Cerebellar cortex (tissue), 1 donor: Measurements from ENCODE around the gene SCP2.

ENCODE experiments used
- DNase-seq: peaks from one replicate; pipeline ENCODE4 v3.0.0-alpha.2; 2015; ENCODE audit warnings: low spot score

The SCP2 gene

GRCh38 chr1:53067886-53068285 lies 140.8 kb downstream of the SCP2 start:
- no peak for DNase-seq

DNA sequence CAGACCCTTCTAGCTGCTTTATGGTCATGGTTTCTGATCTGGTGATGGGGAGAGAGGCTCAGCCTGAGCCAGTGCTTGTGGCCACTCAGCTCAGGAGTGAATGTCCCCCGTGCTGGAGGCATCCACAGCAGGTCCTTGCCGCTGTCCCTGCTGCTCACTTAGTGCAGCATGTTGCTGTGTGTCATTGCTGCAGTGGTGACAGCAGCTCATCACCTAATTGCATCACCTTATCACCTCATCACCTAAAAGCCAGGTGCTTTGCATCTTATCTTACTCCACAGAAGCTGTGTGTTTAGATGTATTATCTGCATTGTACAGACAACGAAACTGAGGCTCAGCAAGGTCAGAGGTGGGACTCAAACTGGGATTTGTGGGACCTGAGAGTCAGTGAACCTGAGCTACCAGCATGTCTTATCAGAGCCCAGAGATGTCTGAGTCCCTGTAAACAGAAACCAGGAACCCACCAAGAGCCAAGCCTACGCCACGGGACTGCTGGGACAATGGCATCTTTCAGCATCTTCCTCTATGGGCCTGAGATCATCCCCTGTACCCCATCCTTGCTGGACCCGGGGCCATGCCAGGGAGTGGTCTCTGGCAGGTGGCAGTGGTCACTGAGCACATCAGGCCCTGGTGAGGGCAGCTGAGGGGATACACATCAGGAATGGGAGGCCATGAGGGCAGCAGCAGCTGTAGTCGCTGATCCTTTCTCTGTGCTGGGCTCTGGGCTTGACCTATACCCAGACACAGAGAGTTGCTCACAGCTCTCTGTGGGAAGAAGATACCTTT lies 141.4 kb downstream of the SCP2 start:
- DNase-seq, result no peak

- DNase-seq, result no peak
Observed at GRCh38 chr1:53069265-53069662, 142.2 kb downstream of the SCP2 start.

DNA sequence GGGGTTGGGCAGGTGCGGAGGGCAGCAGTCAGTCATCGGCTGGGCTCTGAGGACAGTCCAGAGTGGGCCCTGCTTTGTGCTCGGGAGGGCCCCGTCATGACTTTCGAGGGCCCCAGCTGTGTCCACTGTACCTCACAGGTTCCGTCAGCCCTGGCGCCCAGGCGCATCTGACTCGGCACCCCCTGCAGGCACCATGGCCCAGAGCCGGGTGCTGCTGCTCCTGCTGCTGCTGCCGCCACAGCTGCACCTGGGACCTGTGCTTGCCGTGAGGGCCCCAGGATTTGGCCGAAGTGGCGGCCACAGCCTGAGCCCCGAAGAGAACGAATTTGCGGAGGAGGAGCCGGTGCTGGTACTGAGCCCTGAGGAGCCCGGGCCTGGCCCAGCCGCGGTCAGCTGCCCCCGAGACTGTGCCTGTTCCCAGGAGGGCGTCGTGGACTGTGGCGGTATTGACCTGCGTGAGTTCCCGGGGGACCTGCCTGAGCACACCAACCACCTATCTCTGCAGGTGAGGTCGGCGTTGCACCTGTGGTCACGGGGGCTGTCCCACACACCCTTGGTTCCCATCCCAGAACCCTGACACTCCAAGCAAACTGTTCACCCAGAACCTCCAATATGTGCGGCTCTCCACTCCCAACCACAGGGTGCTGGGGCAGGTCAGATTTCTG lies 142.7 kb downstream of the SCP2 start:
- no peak for DNase-seq

DNA sequence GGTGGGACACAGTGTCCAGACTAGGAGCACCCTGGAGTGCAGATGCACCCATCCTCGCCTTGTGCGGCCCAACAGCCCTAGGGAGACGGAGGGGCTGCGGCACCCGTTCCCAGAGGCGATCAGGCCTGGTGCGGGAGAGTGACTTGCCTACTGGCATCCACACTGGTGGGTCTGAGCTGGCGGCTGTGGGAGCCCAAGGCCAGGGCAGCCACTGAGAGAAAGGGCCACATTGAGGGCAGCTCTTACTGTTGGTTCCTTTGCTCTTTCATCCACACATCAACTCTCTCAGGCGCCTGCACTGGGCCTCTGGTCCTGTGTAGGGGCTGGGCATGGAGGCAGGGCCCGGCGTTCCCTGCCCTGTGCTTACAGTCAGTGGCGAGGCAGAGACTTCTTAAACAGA lies 143.5 kb downstream of the SCP2 start:
- no peak for DNase-seq

DNA sequence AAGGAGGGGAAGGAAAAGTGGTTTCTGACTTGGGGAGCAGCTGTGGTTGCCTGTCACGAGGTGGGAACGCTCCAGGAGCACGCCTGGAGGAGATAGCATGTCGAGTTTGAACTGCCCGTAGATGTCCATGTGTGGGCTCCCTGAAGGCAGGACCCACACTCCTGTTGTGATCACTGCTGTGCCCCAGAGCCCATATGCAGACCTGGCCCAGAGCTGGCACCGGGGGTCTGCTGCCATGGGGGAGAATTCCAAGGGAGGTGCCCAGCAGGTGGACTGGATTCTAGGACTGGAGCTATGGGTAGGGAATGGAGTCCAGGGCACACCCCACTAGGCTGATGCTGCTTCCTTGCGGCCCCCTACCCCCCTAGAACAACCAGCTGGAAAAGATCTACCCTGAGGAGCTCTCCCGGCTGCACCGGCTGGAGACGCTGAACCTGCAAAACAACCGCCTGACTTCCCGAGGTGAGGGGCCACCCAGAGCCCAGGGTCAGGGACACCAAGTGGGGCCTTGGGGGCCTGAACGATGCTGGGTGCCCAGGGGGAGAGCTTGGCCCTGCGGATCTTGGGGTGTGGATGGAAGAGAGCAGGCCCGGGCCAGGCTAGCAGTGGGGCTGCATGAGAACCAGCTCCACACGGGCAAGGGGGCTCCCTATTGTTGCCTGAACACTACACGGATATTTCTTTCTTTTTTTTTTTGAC lies 144.2 kb downstream of the SCP2 start:
- DNase-seq, result no peak

- no peak for DNase-seq
Observed at GRCh38 chr1:53071915-53072314, 144.8 kb downstream of the SCP2 start.

DNA sequence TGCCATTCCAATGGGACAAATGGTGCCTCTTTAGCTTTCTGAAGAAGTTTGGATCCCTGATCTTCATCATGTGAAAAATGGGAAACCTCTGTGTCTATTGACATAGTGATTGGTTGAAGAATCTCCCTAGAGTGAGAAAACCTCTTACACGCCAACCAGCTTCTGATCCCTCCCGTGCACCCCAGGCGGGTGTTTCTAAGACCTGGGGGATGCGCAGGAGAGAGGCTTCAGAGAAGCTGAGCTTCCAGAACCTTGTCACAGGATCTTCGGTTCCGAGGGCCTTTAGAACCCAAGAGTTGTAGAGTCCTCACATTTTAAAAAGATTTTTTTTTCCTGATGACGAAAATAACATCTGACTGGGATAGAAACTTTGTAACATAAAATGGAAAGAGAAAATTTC lies 146.2 kb downstream of the SCP2 start:
- DNase-seq, result no peak

DNA sequence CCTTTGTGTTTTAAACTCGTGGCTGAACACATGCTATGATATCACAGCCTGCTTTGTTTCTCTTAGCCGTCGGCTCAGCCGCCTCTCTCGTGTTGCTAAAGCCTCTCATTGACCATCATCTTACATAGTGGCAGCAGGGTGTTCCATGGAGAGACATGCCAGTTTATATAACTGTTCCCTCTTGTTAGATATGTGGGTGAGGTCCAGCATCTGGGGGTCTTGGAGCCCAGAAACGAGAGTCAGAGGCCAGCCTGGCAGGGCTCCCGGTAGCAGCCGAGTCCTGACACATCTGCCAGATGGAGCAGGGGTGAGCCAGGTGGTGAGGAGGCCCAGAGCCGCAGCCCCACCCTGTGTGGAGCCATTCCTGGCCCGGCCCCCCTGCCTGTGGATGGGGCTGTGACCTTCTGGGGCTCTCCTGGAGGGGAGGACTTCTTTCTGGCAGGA lies 146.8 kb downstream of the SCP2 start:
- DNase-seq, result no peak

DNA sequence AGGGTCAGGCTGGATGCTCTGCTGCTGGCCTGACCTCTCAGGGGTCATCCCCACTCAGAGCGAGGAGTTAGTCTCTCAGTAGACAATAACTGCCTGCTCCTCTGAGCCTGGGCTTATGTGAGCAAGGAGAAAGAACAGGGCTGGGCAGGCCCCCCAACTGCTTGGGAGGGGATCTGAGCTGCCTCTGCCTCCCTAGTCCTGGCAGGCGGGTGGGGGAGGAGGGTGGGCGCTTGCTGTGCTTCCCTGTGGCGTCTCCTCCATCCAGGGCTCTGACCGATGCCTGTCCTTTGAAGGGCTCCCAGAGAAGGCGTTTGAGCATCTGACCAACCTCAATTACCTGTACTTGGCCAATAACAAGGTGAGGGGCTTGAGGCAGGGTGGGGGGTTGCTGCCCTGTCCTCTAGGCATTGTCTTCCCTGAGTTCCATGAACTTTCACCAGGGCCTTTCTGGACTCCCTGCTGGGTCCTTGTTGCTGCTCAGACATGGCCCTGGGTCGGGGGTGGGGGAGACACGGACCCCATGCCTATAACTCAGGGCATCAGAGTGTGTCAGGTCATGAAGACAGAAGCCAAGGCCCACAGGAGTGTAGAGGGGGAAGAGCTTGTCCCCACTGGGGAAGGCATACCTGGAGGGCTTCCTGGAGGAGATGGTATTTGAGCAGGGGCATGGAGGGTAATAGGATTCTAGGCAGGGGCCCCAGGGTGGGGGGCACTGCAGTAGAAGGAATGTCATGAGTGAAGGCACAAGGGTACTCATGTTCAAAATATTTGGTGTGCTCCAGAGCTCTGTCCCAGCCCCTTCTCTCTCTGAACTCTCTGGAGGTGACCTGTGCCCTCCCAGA lies 147.5 kb downstream of the SCP2 start:
- no peak for DNase-seq

DNA sequence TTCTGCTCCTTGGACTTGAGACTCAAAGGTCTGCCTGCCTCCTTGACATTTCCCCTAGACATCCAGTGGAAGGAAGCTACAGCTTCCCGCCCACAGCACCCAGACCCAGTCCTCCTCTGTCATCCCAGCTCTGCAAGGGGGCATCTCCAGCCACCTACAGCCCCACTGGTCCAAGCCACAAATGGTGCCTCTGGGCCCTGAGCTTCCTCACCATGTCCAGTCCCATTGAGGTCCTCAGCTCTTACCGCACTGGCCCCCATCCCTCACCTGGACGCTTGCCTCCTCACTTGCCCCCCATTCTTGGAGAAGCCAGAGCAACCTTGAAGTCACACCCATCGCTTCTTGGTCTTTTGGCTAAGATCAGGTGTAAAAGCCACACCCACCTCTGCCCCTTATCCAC lies 148.1 kb downstream of the SCP2 start:
- DNase-seq, result no peak

DNA sequence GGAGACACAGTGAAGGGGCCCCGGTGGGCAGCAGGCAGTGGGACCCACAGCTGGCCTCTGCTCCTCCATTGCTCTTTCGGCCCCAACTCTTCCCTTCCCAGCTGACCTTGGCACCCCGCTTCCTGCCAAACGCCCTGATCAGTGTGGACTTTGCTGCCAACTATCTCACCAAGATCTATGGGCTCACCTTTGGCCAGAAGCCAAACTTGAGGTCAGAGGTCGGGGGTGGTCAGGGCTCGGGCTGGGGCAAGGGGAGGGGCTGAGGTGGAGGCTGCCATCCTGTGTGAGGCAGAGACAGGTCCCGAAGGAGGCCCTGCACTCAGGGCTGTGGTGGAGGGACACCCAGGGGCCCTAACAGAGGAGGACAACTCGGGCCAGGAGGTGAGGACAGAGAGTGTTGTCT lies 148.7 kb downstream of the SCP2 start:
- no peak for DNase-seq

- no peak for DNase-seq
Observed at GRCh38 chr1:53076165-53076564, 149.1 kb downstream of the SCP2 start.

- no peak for DNase-seq
Observed at GRCh38 chr1:53076721-53077598, 149.9 kb downstream of the SCP2 start.

GRCh38 chr1:53077599-53077965 lies 150.5 kb downstream of the SCP2 start:
- DNase-seq, result no peak

DNA sequence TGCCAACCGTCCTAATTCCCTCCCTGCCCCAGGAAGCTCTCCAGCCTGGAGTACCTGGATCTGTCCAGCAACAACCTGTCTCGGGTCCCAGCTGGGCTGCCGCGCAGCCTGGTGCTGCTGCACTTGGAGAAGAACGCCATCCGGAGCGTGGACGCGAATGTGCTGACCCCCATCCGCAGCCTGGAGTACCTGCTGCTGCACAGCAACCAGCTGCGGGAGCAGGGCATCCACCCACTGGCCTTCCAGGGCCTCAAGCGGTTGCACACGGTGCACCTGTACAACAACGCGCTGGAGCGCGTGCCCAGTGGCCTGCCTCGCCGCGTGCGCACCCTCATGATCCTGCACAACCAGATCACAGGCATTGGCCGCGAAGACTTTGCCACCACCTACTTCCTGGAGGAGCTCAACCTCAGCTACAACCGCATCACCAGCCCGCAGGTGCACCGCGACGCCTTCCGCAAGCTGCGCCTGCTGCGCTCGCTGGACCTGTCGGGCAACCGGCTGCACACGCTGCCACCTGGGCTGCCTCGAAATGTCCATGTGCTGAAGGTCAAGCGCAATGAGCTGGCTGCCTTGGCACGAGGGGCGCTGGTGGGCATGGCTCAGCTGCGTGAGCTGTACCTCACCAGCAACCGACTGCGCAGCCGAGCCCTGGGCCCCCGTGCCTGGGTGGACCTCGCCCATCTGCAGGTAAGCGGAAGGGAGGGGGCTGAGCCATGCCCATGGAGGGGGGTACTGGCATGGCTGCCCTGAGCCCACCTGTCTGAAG lies 151.4 kb downstream of the SCP2 start:
- DNase-seq, result no peak

DNA sequence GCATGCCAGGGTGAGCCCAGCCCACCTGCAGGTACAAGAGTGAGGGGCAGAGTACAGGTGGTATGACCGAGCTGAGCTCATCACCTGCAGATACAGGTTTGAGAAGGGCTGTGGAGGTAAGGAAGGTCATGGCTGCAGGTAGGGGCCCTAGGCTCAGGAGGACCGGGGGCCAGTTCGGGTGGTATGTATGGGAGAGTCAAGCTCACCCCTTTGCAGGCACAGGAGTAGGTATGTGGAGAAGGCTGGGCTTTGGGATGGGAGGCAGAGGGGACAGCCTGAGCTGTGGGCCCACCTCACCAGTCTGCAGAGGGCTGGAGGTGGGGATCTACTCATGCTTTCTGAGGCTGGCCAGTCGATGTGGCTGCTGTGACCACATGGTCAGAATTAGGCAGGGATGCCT lies 152.2 kb downstream of the SCP2 start:
- DNase-seq, result no peak

DNA sequence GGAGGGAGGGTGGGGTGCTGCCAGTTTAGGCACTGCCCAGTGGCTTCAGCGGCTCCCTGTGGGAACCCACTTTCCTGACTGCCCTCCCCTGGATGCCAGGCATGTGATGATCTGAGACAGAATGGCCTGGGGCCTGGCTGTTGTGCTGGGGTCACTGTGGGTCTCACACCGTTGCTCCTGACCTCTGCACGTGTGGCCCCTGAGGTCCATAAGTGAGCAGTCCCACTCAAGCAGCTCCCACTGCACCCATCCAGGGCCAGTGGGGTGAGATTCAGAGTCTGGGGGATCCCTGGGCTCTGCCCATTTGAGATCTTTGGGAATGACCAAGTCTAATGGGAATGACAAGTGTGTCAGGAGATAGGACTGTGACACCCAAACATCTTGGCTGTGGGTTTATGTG lies 153.0 kb downstream of the SCP2 start:
- no peak for DNase-seq

- DNase-seq, result no peak
Observed at GRCh38 chr1:53080769-53081168, 153.7 kb downstream of the SCP2 start.

DNA sequence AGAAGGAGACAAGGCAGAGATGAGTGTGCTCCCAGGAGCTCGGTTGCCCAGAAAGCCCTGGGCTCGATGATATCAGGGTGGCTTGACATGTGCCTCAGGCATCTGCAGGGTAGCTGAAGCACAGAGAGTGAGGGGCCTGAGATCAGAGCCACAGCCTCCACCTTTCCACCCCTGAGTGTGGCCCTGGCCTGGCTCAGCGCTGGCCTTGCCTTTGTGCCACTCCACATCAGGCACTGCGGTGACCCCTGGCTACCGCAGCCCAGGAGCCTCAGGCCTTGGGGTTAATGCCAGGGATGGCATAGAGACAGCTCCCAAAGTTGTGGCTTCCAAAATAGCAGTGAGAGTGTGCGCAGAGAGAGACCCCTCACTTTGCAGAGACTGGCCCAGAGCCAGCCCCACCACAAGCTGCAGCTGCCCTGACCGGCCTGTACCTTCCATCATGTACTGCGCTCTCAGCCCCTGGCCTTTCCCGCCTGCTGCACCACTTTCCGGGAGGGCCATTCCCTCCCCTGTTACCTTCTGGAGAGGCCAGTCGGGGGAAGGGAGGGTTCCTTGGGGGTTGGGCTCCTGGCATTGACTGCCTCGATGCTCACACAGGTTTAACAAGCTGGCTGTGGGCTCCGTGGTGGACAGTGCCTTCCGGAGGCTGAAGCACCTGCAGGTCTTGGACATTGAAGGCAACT lies 154.4 kb downstream of the SCP2 start:
- no peak for DNase-seq
